Measurements from ENCODE around the gene FBXW7. TPM values are rescaled to one million over a fixed set of nuclear protein-coding genes. Genes with fewer than 3 reads are reported as not detected.

The FBXW7 gene
- total RNA-seq, 1 donor from 2014 or later: 23.3 TPM

DNA sequence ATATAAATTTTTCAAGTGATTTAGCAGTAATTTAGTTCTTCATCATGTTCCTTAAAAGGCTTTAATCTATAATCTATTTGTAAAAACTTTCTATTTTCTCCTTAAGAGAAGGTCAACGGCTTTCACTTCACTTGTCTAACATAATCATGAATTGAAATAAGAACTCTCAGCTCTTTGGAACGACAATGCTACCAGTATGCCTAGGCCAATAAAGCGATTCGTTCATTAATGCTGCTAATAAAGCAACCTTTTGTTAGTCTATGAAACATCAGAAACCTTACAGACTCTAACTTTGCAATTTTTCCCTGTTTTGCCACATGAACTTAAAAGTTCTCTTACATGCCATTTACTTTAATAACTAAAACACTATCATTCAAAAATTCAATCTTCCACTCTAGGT is 47.6 kb downstream of the FBXW7 start:
- DNase-seq (ENCODE audit: low spot score): no peak
- Mint-ChIP-seq H3K4me3 (ENCODE audit: unreplicated experiment) (no peak overlapping the region), H3K9me3 (ENCODE audit: low read depth) (no peaks in the 10 kb centered on the region), H3K27me3 (ENCODE audit: low read depth) (no peaks in the 10 kb centered on the region), H3K4me1 (ENCODE audit: low read depth) (peaks cover 26% of the 10 kb centered on the region), H3K36me3 (ENCODE audit: low read depth) (no peaks in the 10 kb centered on the region), H3K27ac (ENCODE audit: unreplicated experiment) (no peak overlapping the region)
- TF ChIP-seq, protein P1, sequence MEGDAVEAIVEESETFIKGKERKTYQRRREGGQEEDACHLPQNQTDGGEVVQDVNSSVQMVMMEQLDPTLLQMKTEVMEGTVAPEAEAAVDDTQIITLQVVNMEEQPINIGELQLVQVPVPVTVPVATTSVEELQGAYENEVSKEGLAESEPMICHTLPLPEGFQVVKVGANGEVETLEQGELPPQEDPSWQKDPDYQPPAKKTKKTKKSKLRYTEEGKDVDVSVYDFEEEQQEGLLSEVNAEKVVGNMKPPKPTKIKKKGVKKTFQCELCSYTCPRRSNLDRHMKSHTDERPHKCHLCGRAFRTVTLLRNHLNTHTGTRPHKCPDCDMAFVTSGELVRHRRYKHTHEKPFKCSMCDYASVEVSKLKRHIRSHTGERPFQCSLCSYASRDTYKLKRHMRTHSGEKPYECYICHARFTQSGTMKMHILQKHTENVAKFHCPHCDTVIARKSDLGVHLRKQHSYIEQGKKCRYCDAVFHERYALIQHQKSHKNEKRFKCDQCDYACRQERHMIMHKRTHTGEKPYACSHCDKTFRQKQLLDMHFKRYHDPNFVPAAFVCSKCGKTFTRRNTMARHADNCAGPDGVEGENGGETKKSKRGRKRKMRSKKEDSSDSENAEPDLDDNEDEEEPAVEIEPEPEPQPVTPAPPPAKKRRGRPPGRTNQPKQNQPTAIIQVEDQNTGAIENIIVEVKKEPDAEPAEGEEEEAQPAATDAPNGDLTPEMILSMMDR (IDR thresholded peaks at IDR 0.05): no peak

DNA sequence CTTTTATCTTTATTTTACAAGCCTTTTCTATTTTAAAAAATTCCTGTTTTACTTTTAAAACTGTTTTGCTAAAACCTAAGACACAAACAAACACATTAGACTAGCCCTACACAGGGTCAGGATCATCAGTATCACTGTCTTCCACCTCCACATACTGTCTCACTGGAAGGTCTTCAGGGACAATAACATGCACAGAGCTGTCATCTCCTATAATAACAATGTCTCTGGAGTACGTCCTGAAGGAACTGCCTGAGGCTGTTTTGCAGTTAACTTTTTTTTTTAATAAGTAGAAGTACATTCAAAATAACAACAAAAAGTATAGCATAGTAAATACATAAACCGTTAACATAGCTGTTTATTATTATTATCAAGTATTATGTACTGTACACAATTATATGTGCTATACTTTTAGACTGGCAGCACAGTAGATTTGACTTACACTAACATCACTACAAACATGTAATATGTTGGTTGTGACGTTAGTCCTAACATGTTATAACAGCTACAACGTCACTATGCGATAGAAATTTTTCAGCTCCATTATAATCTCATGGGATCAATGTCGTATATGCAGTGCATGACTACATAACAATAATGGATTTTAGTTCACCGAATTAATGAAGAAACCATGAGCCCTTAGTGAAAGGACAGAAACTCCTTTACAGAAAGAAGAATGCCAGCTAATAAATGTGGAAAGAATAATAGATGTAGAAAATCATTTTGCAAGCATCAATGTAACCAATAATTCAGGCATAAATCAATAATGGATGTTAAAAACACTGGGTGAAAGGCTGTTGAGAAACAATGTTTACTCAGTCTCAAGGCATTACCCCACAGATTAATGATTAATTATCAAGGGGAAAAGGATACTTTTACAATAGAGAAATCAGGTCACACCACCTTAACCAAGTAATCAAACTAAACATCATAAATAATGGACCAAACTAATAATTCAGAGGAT is 49.2 kb downstream of the FBXW7 start:
- no peaks in the 10 kb centered on the region for H3K36me3 Mint-ChIP-seq (ENCODE audit: low read depth)
- H3K4me1 Mint-ChIP-seq (ENCODE audit: low read depth): peaks cover 34% of the 10 kb centered on the region
- H3K4me3 Mint-ChIP-seq (ENCODE audit: unreplicated experiment): no peak overlapping the region
- TF ChIP-seq, protein P1 (IDR thresholded peaks at IDR 0.05): no peak
- peak overlapping the region; percentile 70 for H3K27ac Mint-ChIP-seq (ENCODE audit: unreplicated experiment)
- no peaks in the 10 kb centered on the region for H3K27me3 Mint-ChIP-seq (ENCODE audit: low read depth)
- H3K9me3 Mint-ChIP-seq (ENCODE audit: low read depth): peaks cover 3% of the 10 kb centered on the region
- no peak for DNase-seq (ENCODE audit: low spot score)

DNA sequence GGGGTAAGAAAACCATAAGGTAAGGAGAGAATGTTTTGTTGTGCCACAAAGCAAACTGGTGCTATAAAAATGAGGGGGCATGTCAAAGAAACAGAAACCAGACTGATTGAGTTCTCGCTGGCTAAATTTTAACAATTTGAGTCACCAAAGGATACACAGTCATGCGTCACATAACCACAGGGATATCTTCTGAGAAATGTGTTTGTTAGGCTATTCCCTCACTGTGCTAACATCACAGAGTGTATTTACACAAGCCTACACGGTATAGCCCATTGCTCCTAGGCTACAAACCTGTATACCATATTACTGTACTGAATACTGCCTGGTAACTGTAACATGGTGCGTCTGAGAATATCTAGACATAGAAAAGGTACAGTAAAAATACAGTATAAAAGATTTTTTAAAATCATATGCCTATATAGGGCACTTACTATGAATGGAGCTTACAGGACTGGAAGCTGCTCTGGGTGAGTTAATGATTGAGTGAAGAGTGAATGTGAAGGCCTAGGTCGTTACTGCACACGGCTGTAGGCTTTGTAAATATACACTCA is 50.1 kb downstream of the FBXW7 start:
- H3K27ac Mint-ChIP-seq (ENCODE audit: unreplicated experiment): peak overlapping the region; percentile 70
- H3K4me3 Mint-ChIP-seq (ENCODE audit: unreplicated experiment): peak overlapping the region; percentile 3

DNA sequence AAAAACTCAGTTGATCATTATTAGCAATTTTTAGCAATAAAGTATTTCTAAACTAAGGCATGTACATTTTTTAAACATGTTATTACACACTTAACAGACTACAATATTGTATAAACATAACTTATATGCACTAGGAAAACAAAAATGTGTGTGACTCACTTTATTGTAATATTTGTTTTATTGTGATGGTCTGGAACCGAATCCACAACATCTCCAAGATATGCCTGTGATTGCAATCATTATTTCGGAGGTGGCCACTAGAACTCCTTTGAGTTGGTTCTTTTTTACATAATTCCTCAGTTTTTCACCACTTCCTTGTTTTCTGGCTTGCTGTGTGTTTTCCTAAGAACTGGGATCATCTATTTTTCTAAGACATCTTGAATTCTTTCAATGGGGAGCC is 53.7 kb downstream of the FBXW7 start:
- peaks cover 6% of the 10 kb centered on the region for H3K9me3 Mint-ChIP-seq (ENCODE audit: low read depth)
- H3K4me3 Mint-ChIP-seq (ENCODE audit: unreplicated experiment): no peak overlapping the region
- peaks cover 47% of the 10 kb centered on the region for H3K4me1 Mint-ChIP-seq (ENCODE audit: low read depth)
- TF ChIP-seq, protein P1 (IDR thresholded peaks at IDR 0.05): no peak
- H3K27me3 Mint-ChIP-seq (ENCODE audit: low read depth): no peaks in the 10 kb centered on the region
- no peaks in the 10 kb centered on the region for H3K36me3 Mint-ChIP-seq (ENCODE audit: low read depth)
- DNase-seq (ENCODE audit: low spot score): no peak
- peak overlapping the region; percentile 34 for H3K27ac Mint-ChIP-seq (ENCODE audit: unreplicated experiment)

More for the DNA sequence above, 50.1 kb downstream of the FBXW7 start:
- DNase-seq (ENCODE audit: low spot score): no peak
- no peaks in the 10 kb centered on the region for H3K36me3 Mint-ChIP-seq (ENCODE audit: low read depth)
- H3K4me1 Mint-ChIP-seq (ENCODE audit: low read depth): peaks cover 34% of the 10 kb centered on the region
- TF ChIP-seq, protein P1 (IDR thresholded peaks at IDR 0.05): no peak
- peaks cover 3% of the 10 kb centered on the region for H3K9me3 Mint-ChIP-seq (ENCODE audit: low read depth)
- H3K27me3 Mint-ChIP-seq (ENCODE audit: low read depth): no peaks in the 10 kb centered on the region

DNA sequence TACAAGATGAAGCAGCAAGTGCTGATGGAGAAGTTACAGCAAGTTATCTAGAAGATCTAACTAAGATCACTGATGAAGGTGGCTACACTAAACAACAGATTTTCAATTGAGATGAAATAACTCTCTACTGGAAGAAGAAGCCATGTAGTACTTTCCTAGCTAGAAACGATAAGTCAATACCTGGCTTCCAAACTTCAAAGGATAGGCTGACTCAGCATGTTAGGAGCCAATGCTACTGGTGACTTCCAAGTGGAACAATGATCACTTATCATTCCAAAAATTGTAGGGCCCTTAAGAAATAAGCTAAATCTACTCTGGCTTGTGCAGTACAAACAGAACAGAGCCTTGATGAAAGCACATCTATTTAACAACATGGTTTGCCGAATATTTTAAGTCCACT is 55.0 kb downstream of the FBXW7 start:
- DNase-seq (ENCODE audit: low spot score): no peak
- H3K27ac Mint-ChIP-seq (ENCODE audit: unreplicated experiment): no peak overlapping the region
- peaks cover 6% of the 10 kb centered on the region for H3K9me3 Mint-ChIP-seq (ENCODE audit: low read depth)
- no peaks in the 10 kb centered on the region for H3K36me3 Mint-ChIP-seq (ENCODE audit: low read depth)
- peaks cover 34% of the 10 kb centered on the region for H3K4me1 Mint-ChIP-seq (ENCODE audit: low read depth)
- TF ChIP-seq, protein P1 (IDR thresholded peaks at IDR 0.05): no peak
- no peak overlapping the region for H3K4me3 Mint-ChIP-seq (ENCODE audit: unreplicated experiment)
- H3K27me3 Mint-ChIP-seq (ENCODE audit: low read depth): no peaks in the 10 kb centered on the region

All from chondrocyte (in vitro differentiated cells).